HTR-8/SVneo (cell line): Measurements from ENCODE around the gene GORASP2.
A peak's percentile ranks its signal among the peaks of the same experiment; 100 is the strongest.
"Not testable (repeated sequence)": the region's sequence is repeated elsewhere in the genome, so short reads cannot be mapped to it uniquely, and the experiment has no call there.

Experiments used
- DNase-seq: peaks from one replicate; pipeline ENCODE4 v3.0.0; 2011; ENCODE audit warnings: low spot score, mixed read lengths; ENCODE audit not compliant: insufficient read length
- FAIRE-seq: peaks from 2 replicates; lab custom pipeline; 2011; peaks lifted over from hg19 to GRCh38; lab: Jason Lieb, UNC

Gene GORASP2

GRCh38 chr2:170928824-170929685 is at the start of gene GORASP2:
Gene GORASP2, plus strand, starts transcription at chr2:170929253. Its CDS starts 88 bp downstream, at chr2:170929341.
- peak; percentile 97 for DNase-seq
- FAIRE-seq = peak; percentile 62

- DNase-seq = no peak
- no peak for FAIRE-seq
Measured at GRCh38 chr2:170881840-170882239, 47.2 kb upstream of the GORASP2 start.

DNA sequence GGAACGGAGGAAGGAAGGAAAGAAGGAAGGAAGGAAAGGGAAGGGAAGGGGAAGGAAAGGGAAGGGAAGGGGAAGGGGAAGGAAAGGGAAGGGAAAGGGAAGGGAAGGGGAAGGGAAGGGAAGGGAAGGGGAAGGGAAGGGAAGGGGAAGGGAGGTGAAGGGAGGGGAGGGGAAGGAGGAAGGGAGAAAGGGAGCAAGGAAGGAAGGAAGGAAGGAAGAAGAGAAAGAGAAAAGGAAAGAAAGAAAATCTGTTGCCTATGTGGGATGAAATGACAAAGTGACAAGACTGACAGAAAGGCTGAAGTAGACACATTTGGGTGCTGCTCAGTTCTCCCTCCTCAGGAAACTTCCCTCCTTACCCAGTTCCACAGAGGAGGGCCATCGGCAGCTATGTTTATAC is 46.3 kb upstream of the GORASP2 start:
- DNase-seq = no peak
- FAIRE-seq = no peak

DNA sequence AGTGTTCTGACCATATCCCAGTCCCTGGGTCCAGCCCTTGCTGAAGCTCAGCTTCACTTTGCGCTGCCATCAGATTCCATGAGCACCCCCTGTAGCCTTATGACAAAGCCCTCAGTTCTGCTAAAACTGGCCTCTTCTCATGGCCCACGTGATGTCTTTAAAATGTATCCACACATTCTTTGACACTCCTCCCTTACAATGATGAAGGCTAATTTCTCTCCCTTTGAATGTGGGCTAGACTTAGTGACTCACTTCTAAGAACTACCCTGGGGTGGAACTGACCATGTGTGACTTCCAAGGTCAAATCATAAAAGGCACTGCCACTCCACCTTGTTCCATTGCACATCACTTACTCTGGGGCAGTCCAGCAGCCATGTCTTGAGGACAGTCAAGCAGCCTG is 45.4 kb upstream of the GORASP2 start:
- FAIRE-seq (no peak), DNase-seq (no peak)

DNA sequence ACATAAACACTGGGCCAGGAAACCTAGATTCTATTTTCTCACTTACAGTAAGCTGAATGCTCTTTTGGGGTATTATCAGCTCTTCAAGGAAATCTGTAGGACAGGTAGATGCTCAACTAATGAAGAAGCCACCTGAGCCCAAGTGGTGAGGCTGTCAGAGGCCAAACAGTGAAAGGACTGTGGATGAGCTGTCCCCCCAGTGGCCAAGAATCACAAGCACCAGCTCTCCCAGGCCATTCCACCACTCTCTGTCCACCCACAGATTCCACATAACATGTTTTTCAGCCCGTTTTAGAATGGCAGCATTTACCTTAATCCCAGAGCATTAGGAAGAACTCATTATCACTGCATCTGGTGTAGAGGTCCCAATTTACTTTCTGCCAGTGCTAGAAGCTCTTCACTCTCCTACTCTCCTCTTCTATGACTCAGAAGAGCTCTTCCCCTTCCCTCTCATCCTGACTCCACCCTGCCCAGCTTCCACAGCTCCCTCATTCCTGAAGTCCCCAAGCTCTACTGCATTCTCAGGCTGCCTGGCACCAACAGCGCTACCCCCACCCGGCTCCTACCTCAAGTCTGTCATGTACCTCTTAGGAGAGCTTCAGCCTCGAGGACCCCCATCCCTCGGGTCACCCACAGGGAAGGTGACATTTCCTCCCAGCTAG is 43.8 kb upstream of the GORASP2 start:
- FAIRE-seq = no peak
- DNase-seq = no peak

- FAIRE-seq = peak; percentile 63
- peak; percentile 49 for DNase-seq
Measured at GRCh38 chr2:170886386-170886785, 42.7 kb upstream of the GORASP2 start.

GRCh38 chr2:170887496-170887895 is 41.6 kb upstream of the GORASP2 start:
- FAIRE-seq (no peak), DNase-seq (no peak)

DNA sequence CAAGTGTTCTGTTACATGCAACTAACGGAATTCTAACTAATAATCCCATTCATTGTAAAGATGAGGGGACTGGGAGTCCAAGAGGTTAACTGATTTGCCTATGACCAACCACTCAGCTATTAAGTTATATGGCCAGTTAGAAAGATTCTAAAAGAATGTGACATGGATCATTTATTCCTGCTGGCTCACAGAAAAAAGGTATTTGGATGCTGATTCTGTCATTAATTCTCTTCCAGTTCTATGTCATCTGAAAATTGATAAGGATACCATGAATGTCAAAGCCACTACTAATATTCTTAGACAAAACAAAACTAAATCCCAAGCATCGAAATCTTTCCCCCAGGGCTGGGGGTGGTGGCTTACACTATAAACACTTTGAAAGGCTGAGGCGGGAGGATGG is 41.2 kb upstream of the GORASP2 start:
- FAIRE-seq = no peak
- DNase-seq = no peak

GRCh38 chr2:170891893-170892292 is 37.2 kb upstream of the GORASP2 start:
- FAIRE-seq = no peak

GRCh38 chr2:170892391-170892951 is 36.6 kb upstream of the GORASP2 start:
- FAIRE-seq (no peak), DNase-seq (no peak)

More at GRCh38 chr2:170891893-170892292, 37.2 kb upstream of the GORASP2 start:
- no peak for DNase-seq

- FAIRE-seq = no peak
- no peak for DNase-seq
Measured at GRCh38 chr2:170895023-170895757, 33.9 kb upstream of the GORASP2 start.

- no peak for FAIRE-seq
- no peak for DNase-seq
Measured at GRCh38 chr2:170896622-170897021, 32.4 kb upstream of the GORASP2 start.

GRCh38 chr2:170897108-170897507 is 31.9 kb upstream of the GORASP2 start:
- FAIRE-seq (no peak), DNase-seq (no peak)

GRCh38 chr2:170905864-170906263 is 23.2 kb upstream of the GORASP2 start:
- FAIRE-seq (no peak), DNase-seq (no peak)

DNA sequence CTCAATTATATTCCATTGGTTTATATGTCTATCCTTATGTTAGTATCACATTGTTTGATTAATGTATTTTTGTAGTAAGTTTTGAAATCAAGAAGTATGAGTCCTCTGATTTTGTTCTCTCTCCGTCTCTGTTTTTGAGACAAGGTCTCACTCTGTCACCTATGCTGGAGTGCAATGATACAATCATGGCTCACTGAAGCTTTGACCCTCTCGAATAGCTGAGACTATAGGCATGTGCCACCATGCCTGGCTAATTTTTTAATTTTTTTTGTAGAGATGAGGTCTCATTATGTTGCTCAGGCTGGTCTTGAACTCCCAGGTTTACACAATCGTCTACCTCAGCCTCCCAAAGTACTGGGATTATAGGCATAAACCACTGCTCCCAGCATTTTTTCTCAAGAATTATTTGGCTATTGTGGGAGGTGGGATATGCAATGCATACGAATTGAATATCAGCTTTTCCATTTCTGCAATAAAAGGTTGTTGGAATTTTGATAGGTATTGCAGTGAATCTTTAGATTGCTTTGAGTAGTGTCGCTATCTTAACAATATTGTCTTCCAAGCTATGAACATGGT is 17.7 kb upstream of the GORASP2 start:
- no peak for DNase-seq
- no peak for FAIRE-seq

DNA sequence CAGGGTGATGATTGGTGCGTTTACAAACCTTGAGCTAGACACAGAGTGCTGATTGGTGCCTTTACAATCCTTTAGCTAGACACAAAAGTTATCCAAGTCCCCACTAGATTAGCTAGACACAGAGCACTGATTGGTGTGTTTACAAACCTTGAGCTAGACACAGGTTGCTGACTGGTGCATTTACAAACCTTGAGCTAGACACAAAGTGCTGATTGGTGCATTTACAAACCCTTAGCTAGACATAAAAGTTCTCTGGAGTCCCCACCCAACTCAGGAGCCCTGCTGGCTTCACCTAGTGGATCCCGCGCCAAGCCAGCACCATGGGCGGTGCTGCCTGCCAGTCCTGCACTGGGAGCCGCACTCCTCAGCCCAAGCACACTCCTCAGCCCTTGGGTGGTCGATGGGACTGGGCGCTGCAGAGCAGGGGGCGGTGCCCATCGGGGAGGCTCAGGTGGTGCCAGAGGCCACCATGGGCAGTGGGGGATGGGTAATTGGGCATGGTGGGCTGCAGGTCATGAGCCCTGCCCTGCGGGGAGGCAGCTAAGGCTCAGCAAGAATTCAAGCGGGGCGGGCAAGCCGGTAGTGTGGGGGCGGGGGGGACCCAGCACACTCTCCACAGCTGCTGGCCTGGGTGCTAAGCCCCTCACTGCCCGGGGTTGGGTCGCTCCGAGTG is 13.9 kb upstream of the GORASP2 start:
- FAIRE-seq, DNase-seq: not testable (repeated sequence)

DNA sequence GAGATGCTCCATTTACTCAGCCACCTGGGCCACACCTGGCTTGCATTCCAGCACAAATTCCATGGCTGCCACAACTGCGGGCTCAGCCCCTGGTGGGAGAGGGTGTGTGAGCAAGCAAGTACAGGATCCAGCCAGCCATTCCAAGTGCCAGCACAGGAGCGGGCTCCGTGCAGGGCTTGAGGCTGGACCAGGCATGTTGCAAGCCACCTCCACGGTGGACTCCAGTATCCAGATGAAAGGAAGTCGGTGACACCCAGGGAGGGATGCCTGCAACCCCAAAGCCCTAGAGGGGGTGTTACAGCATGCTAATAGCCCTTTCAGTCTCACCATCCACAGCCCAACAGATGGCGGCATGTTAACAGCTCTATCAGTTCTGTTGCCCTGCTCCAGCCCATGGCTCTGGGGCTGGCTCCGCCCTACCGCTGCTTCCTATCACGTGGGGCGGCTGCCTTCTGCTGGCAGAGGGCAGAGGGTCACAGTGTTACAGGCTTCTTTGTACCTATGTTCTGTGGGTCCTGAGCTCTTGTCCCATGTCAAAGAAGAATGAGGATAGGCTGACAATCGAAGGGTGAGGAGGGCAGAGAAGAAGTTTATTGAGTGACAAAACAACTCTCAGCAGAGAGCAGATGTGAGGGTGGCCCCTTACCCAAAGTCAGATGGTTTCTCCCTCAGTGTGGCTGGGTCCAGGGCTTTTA is 11.7 kb upstream of the GORASP2 start:
- no peak for DNase-seq
- FAIRE-seq = no peak

- DNase-seq (no peak), FAIRE-seq (no peak)
Measured at GRCh38 chr2:170917957-170918356, 11.1 kb upstream of the GORASP2 start.

- FAIRE-seq, DNase-seq: not testable (repeated sequence)
Measured at GRCh38 chr2:170921873-170922272, 7.2 kb upstream of the GORASP2 start.
